IPS-NIHi7 (cell line): ENCODE data around the gene ENTR1.
"Not testable (repeated sequence)": the region's sequence is repeated elsewhere in the genome, so short reads cannot be mapped to it uniquely, and the experiment has no call there.

ENCODE experiments used
- DNase-seq: peaks from one replicate; pipeline ENCODE4 v3.0.0; 2012; ENCODE audit warnings: mixed read lengths; ENCODE audit errors: extremely low spot score

The ENTR1 gene

DNA sequence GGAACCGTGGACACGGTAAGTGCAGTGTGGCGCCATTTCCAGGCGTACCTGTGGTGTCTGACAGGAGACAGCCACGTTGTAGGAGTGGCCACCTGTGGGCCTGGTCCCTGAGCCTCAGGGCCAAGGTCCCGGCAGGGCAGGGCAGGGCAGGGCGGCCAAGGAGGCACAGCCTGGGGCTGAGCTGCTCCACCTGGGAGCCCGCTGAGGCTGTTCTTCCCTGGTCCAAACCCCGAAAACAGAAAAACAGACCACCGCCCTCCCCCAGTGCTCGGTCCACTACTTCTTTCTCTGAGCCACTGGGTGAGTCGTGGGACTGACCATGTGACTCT, 8.6 kb upstream of the ENTR1 start:
- no peak for DNase-seq

DNA sequence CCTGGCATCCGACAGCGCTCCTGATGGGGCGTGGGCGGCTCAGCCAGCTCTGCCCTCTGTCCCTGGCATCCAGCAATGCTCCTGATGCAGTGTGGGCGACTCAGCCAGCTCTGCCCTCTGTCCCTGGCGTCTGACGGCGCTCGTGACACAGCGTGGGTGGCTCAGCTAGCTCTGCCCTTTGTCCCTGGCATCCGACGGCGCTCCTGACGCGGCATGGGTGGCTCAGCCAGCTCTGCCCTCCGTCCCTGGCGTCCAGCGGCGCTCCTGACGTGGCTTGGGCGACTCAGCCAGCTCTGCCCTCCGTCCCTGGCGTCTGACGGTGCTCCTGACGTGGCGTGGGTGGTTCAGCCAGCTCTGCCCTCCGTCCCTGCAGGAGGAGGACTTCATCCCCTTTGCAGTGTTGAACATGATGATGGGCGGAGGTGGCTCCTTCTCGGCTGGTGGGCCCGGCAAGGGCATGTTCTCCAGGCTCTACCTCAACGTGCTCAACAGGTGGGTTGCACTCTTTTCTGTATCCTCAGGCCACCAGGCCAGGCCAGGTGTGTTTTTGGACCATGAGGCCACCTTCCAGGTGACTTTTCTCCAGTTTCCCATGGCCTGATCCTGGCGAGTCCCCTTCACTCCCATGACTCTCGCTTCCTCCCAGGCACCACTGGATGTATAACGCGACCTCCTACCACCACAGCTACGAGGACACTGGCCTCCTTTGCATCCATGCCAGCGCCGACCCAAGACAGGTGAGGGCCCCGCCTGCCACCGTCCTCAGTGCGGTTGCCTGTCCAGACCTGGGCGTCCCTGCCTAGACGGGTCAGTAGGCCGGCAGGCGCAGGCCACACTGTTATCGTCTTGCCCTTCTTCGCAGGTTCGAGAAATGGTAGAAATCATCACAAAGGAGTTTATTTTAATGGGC, 8.0 kb upstream of the ENTR1 start:
- no peak for DNase-seq

DNA sequence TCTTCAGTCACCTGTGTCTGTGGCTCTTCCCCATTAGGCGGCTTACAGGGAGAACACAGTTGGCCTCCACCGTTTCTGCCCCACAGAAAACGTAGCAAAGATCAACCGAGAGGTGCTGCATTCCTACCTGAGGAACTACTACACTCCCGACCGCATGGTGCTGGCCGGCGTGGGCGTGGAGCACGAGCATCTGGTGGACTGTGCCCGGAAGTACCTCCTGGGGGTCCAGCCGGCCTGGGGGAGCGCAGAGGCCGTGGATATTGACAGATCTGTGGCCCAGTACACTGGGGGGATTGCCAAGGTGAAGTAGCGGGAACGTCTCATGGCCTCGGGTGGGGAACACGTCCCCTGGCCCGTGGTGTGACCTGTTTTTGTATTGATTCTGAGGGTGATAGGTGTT, 6.5 kb upstream of the ENTR1 start:
- no peak for DNase-seq

DNA sequence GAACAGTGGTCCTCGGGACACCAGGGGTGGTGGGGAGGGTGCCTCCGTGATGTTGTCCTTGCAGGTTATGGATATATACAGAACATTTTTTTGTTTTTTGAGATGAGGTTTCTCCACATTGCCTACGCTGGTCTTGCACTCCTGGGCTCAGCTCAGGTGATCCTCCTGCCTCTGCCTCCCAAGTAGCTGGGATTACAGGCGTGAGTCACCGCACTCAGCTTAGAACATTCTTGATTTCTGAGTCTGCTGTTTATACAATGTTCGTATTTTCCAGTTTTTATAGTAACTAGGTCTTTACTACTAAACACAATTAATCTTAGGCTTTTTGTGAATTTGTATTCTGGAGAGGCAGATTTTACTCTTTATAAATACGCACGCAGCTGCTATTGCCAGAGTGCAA, 6.0 kb upstream of the ENTR1 start:
- DNase-seq, result no peak

DNA sequence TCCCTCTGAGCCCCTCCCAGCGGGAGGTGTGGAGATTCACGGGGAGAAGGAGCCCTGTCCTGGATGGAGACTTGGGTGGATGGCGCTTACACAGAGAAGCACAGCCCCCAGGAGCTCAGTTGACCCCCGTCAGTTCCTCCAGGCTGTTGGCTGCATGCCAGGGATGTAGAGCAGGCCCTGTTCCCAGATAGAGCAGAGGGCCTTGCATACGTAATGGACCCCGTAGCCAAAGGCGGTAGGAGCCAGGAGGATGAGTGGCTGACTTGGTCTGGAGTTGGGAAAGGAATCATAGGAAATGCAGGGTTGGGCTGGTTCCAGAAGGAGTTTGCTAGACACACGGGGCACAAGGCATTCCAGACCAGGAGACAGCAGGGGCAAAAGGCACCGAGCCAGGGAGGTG, 2.5 kb upstream of the ENTR1 start:
- no peak for DNase-seq

DNA sequence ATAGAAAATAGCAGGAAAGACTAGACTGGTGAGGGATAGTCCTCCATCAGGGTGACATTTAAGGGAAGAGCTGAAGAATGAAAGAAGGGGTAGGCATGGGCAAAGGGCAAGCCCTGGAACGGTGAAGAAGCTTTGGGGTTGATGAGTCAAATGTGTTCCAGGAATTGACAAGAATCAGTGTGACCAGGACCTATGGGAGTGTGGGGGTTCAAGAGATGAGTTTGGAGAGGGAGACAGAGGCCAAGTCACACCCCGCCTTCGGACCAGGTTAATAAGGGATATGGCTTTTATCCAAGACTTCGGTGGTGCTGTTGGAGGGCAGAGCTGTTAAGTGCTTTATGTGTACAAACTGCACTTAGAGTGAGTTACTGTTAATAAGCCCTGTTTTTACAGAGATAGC, 964 bp upstream of the ENTR1 start:
- no peak for DNase-seq

DNA sequence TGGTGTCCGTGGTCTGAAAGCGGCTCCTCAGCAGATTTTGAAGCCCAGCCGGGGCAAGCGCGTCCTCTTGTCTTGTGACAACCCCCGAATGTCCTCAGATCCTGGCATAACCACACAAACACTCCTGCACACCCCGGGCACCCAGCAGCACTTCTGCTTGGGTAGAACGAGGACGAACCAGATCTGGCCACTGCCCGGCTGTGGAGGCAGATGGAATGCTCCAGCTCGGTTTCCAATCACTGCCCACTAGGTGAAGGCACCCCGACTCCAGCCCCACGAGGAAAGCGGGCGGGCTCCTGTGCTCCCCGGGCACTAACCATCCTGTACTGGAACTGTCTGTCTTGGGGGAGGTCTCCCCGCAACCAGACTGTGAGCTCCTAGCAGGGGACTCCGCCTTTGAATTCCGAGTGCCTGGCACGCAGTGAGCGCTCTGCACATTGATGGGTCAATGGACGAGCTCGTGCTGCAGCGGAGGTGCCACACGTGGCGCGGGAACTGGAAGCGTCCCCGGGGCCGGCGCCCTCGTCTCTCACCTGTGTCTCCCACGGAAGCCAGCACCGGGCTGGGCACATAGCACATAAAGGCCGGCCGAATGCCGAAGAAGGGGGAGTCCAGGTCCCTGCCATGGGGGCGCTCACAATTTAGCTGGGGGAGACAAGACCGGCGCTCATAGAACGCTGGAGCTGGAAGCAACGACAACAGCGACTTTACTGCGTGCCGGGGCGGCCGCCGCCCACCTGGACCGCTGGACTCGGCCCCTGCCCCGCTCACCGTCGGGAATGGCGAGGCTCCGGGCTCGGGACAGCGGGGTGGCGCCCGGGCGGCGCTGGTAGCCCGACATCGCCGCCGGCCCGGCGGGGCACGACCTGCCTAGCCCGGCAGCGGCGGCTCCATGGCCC, 608 bp downstream of the ENTR1 start:
- DNase-seq, result peak; percentile 54

DNA sequence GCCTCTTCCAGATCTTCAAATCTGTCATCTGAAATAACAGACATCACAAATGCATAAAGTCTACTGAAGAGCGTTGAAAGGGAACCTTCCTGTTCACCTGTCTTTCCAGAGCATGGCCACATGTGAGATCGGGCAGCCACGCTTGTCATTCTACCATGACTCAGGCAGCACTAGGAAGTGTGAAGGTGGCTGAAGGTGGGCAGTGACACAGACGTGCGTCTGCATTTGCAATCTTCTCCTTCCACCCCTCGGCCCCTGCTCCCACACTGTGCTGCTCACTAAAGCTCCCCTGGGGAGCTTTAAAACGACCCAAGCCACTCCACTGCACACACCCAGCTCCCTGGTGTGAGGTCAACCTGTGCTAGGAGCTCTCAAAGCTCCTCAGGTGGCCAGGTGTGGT, 2.5 kb downstream of the ENTR1 start:
- DNase-seq, result no peak

DNA sequence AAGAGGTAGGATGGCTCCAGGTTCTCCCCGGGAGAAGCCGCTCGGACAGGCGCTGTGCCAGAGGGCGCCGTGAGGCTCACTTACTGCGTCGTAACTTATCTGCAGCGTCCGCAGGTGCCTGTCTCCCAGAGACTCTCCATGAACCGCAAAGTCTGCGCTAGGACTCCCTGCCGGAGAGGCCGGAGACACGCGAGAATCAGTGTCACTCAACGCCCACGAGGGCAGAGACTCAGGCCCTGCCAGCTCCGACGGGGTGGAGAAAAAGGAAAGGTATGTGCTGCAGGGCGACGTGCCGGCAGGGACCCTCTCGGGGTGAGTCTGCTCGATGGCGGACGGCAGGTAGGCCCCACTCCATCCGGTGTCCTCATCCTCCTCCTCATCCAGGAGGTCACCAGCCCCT, 3.4 kb downstream of the ENTR1 start:
- DNase-seq, result not testable (repeated sequence)

DNA sequence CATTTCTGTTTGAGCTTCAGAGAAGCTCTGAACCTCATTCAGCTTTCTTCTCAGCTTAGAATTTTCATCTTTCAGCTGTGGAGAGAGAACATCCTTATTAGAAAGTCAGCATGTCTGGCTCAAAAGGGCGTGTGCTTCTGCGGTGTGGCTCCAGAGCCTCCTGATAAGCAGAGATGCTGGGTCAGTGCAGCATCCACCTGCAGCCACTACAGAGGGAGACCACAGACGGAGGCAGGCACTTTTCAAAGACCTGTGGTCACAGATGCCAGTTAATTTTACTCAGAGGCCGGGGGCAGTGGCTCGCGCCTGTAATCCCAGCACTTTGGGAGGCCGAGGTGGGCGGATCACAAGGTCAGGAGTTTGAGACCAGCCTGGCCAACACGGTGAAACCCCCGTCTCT, 4.5 kb downstream of the ENTR1 start:
- DNase-seq, result not testable (repeated sequence)

DNA sequence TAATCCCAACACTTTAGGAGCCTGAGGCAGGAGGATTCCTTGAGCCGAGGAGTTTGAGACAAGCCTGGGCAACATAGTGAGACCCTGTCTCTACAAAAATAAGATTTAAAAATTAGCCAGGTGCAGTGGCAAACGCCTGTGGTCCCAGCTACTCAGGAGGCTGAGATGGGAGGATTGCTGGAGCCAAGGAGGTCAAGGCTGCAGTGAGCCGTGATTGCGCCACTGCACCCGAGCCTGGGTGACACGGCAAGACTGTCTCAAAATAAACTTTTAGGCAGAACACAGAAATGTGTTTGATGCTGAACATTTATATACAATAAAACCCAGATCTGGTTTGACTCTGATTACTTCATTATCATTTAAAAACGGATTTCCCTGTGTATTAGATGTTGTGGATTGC, 4.9 kb downstream of the ENTR1 start:
- DNase-seq, result no peak

DNA sequence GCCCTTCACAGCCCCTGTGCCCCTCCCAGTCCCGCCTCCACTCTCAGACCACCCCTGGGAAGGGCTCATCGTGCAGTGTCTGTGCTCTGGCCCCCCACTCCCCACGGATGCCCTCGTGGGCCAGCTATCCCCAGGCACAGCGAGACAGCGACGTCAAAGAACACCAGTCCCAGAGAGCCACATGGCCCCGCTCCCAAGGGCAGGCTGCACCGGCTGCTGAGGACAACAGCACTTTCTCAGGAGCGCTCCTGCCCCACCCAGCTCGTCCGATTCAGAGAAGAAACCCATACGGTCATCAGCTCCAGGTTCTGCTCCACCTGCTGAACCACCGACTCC, 5.6 kb downstream of the ENTR1 start:
- DNase-seq, result no peak

DNA sequence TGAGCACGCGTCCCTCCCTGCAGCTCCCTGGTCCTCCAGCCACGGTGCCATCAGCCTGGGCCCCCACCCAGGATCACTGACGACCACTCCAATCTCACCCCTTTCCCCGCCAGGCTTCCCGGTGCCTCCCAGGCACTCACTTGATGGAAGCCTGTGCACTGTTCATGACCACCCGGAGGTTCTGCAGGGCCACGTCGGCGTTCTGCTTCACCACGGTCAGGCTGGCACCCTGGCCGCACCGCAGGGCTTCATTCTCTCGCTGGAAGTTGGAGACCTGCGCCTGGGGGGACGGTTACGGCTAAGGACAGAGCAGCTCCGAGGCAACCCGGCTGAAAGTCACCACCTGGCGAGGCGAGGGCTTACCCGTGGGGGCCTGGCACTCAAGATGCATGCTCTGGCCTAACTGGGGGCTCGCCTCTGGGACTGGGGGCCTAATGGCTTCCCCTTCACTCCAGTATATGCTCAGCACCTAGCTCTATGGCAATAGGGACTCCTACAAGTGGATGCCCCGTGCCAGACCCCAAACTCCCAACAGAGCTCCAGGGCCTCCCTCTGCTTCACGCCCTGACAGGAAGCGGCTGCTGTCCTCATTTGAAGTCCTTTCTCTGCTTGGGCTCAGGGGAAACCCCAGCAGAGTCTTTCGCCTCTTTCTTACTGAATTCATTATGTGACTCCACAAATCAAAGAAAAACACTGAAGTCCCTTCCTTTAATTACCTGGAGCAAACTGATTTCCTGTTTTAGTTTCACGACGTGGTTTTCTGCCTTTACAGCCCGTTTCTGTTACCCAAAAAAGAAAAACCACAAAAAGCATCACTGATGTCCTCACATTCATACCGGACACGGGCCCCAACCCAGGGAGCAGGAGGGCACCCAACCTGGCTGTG, 6.3 kb downstream of the ENTR1 start:
- no peak for DNase-seq

DNA sequence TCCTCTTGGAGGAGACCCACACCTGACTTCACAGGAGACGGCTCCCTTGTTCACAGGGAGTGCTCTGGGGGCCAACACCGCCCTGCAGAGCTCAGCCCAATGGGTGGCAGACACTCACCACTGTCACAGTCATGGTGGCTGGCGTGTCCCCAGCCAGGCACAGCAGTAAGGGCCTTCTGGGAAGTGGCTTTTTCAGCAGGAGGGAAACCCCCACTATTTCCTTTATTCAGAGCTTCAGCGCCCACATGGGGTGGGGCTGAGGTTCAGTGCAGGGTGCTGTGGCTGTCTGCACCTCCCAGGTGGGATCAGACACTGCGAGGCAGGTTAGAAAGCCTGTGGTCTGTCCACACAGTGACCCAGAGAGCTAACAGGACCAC, 6.9 kb downstream of the ENTR1 start:
- no peak for DNase-seq

DNA sequence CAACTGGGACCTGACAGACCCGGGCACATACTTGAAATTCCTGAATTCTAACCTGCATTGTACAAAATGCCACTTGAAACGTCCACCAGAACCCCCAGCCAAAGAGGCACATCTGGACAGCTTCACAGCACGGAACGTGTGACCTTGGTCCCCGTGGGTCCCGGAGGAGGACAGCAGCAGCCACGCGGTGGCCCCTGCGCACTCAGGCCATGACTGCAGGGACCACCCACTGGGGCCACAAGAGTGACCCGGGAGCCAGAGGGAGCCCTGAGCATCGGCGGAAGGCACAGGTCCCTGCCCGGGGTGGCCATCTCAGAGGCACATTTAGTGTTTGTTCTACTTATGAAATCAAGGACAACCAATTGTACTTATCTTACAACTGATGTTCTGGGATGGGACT, 8.3 kb downstream of the ENTR1 start:
- DNase-seq, result no peak

DNA sequence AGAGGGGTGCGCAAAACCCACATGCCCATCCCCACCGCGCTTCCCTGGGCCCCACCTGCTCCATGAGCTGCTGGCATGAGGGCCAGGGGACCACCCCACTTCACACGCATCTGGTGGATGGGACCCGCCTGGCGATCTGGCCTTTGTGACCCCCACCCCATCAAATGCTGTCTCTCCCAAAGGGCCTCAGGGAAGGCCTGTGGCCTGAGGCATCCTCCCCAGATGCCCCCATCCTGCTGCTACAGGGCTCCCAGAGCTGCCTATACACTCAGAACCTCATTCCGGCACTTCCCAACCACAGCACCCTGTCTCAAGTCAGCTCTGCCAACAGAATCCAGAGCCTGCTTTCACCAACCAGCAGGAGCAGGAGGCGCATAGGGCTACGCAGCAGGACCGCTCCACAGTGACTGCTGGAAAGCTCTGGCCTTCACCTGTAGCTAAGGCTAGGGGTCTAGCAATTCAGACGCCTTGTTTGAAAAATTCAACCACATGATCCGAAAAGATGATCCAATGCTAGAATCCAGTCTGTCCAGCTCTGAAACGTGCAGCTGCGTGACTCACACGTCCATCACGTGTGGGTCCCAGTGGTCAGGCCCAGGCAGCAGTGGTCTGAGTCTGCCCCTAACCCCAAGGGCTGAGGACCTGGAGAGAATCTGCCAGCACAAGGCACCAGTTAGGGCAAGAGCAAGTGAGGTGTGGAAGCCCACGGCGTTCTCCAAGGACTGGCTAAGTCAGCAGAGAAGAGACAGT, 9.1 kb downstream of the ENTR1 start:
- no peak for DNase-seq

DNA sequence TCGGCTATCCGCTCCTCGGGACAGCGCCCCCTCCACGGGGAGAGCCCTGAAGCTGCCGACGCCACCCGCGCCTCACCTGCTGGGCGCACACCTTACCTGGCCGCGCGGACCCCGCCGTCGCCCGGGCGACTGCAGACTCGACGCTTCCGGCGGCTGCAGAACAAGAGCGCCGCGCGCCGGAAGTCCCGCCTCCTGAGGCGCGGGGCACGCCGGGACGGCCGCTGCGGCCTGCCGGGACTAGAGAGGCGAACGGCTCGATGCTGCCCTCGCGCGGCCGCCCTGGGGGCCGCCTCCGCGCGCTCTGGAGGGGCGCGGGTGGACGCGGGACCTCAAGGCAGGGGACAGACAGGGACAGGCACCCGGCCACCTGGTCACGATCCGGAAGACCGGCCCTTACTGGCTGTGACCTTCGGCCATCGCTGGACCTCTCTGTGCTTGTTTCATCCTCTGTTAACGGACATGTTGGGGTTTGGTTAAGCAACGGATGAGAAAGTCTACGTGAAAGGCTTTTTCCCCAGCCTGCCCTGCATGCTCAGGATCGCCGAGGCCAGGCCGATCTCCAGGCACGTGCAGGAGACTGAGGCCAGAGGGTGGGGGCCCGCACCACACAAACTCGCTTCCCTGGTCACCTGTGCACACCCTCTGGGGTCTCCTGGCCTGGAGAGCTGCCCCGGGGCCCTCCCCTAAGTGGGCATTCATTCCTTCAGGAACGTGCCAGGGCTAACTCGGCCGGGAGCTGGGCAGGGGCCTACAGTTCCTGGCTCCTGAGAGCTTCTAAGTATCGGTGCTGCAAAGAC, 10.2 kb downstream of the ENTR1 start, which contains the start of gene SNAPC4:
SNAPC4 (minus strand) TSS at position 133 of the 797 bp plus-strand sequence. CDS start 1,742 bp downstream, outside the sequence.
- peak; percentile 98 for DNase-seq

DNA sequence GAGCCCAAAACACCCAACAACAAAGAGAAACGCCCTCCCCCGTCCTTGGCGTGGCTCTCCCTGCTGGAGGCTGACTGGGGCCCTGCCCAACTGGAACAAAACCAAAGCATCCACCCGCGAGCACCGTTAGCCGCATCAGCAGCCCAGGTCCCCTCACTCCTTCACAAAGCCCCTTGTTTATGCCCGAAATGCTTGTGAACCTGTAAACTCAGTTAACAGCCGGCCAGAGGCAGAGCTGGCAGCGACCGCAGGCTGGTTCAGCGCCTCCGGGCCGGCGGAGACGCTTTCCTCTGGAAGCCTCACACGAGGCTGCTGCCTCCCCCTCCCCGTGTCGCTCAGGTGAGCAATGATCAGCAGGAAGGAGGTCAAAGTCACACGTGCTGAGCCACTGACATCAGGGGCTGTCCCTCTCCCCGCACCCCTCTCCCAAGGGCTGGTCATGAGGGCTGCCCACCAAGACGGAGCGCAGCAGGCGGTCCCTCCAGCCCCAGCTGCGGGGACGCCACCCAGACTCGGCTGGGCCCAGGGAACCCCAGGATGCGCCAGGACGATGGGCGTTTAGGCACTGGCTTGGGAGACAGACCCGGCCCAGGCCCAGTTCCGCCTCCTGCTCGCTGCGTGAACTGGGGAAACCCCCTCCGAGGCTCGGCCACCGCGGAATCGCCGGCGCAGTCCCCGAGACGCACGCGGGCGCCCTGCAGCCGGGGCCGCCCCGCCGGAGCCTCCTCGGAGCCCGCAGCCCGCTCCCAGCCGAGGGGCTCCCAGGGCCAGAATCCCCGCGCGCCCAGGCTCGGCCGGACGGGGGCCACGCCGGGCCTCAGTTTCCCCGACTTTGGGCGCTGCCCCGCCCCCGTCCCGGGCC, 11.0 kb downstream of the ENTR1 start:
- DNase-seq, result peak; percentile 35

DNA sequence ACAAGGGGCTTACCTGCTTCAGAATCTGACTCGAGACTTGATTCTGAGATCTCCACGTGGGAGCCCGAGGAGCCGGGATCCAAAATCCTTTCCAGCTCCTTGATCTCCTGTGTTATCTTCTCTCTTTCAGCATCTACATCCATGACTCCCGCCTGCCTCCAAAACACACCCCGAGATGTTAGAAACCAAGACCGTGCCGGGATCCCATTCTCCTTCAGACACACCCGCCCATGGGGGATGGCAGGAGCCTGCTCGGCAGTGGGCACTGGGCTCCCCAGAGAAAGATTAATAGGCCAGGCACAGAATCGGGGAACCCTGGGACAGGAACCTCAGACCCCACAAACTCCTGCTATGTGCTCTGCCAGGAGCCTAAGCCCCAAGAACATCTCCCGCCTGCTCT, 12.1 kb downstream of the ENTR1 start:
- DNase-seq, result no peak
